GM19043 (cell line): ENCODE measurements around the gene IFI16.

Experiments used
- ATAC-seq: cut with Tn5 transposase; IDR thresholded peaks from one replicate; pipeline ENCODE4 v1.9.1; 2021; ENCODE audit warnings: low read depth; ENCODE audit not compliant: unreplicated experiment

Gene IFI16

DNA sequence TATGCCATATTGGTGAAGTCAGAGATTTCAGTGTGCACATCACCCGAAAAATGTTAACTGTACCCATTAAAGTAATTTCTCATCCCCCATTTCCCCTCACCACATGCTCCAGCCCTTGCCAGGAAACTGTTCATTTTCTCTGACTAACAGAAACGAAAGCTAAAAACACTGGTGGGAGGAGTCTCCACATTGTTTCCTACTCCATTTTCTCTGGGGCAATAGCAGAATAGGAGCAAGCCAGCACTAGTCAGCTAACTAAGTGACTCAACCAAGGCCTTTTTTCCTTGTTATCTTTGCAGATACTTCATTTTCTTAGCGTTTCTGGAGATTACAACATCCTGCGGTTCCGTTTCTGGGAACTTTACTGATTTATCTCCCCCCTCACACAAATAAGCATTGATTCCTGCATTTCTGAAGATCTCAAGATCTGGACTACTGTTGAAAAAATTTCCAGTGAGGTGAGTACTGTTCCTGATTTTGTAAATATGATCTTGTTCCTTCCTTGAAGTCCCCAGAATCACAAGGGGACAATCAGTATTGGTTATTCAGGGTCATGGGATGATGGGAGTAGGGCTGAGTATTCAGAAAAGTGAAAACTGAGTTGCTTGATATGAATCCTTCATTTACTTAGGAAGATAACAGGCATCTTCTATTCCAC, at the start of gene IFI16:
Gene IFI16 (plus strand): TSS at position 204 of the 658 bp plus-strand sequence. CDS start 4,774 bp downstream, outside the sequence.
- ATAC-seq = peak; percentile 57

DNA sequence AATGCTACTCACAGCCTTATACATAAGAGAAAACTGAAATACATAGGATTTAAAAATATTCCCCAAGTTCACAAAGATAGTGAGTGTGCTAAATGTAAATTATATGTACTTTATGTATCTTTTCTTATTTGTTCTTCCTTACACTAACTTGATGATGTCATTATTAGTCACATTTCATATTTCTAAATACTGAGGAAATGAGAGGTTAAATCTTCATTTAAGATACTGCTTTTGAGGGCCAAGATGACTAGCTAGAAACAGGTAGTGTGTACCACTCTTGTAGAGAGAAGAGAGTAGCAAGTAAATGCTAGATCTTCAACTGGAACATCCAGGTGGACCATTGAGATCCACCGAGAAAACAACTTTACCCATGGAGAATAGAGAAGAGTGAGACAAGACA, 48.5 kb upstream of the IFI16 start:
- ATAC-seq = no peak

DNA sequence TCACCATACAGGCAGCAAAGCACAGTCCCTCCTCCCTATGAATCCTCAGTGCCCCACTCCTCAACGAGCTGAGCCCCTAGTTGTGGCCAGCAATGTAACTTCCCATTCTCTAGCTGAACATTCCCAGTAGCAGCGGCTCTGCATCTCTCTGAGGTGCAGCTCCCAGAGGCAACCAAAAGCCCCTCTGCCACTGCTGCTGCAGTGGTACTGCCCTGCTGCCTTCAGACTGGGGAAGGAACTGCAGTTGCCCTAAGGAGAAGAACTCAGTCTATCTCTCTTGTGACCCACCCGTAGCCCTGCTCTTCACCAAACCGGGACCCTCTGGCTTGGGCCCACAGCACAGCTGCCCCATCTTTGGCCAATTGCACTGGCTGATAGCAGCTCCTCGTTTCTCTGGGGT, 46.7 kb upstream of the IFI16 start:
- ATAC-seq = no peak

DNA sequence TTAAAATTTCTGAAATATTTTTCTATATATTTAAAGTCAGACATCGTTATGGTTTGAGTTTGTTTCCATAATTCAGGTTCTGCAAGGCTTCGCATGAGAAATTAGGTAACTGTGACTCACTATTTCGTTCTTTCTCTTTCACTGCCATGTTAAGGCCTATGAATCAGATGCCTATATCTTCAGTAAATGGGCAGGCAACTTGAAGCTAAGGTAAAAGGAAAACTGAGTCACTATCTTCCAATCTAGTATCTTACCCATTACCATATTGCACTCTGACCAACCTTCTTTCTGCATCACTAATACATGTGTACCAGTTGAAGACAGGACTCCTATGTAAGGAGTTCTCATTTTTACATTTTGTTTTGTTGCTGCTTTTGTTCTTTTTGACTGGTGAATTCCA, 40.5 kb upstream of the IFI16 start:
- no peak for ATAC-seq

DNA sequence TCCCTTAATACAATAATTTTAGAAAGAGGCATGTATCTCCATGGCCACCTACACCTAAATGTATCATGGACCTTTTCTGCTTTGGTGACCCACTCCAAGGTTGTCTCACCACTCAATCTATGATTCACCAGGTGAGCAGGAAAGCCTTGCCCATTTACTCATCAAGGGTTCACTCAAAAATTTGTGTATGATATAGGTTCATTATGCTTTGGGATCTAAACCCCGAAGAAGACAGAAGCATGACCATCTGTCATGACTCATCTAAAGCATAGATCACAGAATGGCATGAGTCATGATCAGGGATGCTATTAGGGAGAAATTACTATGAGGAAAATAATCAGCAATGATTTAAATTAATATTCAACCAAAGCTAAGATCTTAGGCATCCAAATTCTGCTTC, 39.9 kb upstream of the IFI16 start:
- ATAC-seq = no peak

DNA sequence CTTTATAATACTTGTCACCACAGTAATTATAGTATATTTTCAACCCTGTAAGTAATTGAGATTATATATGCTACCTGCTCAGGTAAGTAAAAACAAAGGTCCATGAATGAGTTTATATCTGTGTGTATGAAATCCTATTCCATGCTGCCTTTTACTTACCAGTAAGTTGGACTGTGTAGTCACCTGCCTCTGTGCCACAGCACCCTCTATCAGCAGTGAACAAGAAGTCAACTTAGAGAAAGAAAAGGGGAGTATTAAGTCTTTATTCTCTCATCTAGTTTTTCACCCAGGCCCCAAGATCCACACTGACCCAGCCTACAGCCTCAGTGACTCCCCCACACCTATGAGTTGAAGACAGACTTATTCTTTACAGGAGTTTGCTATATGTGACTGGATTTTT, 36.9 kb upstream of the IFI16 start:
- no peak for ATAC-seq

DNA sequence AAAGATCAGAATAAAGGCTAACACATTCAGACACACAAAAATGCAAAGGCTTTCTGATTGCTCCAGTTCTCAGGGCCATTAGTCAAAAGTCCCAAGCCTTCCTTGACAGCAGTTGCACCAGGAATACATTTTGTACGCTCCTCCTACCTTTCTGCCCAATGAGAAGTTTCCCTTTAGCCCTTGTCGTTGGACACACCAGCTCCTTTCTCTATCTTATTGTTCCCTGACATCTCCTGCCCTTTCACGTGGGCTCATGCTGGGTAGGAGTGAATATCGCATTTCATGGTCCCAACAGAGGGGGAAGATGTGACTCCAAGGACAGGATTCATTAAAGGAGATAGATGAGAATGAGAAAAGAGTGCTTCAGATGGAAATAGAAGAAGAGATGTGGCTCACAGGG, 33.5 kb upstream of the IFI16 start:
- ATAC-seq = no peak

DNA sequence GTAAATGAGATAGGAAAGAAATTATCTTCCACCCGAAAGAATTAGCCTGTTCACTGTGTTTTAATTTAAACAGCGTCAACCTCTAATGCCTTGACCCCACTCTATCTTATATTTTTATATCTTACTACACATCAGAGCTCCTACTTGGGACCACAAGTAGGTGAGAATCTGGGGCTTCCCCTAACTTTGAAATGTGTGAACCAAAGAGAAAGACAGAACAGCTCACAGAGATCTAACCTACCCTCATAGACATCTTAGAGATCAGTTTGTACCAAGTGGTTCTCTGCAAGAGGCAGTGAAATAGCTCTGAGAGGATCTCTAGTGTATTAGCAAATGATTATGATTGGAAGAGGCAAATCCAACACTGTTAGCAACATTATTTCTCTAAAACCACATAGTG, 31.0 kb upstream of the IFI16 start:
- ATAC-seq = no peak

DNA sequence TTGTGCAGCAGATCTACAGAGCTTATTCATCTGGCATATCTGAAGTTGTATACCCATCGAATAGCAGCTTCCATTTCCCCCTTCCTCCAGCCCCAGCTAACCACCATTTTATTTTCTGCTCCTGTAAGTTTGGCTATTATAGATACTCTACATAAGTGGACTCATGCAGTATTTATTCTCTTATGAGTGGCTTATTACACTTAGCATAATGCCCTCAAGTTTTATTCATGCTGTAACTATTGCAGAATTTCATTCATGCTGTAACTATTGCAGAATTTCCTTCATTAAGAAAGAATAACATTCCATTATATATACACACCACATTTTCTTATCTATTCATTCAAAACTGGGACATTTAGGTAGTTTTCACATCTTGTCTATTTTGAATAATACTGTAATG, 30.5 kb upstream of the IFI16 start:
- ATAC-seq = no peak

DNA sequence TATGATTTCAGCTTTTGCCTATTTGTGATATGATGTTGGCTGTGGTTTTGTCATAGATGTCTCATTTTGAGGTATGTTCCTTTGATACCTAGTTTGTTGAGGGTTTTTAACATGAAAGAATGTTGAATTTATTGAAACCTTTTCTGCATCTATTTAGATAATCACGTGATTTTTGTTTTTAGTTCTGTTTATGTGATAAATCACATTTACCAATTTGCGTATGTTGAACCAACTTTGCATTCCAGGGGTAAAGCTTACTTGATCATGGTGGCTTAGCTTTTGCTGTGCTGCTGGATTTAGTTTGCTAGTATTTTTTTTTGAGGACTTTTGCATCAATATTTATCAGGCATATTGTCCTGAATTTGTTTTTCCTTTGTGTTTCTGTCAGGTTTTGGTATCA, 26.5 kb upstream of the IFI16 start:
- ATAC-seq = no peak

DNA sequence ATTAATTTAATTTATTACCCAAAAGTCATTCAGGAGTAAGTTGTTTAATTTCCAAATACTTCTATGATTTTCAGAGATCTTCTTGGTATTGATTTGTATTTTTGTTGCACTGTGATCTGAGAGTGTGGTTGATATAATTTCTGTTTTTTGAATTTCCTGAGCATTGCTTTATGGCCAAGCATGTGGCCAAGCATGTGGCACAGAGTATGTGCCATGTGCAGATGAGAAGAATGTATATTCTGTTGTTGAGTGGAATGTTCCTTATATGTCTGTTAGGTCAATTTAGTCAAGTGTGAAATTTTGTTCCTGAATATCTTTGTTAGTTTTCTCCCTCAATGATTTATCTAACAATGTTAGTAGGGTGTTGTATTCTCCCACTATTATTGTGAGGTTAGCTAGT, 25.3 kb upstream of the IFI16 start:
- no peak for ATAC-seq

DNA sequence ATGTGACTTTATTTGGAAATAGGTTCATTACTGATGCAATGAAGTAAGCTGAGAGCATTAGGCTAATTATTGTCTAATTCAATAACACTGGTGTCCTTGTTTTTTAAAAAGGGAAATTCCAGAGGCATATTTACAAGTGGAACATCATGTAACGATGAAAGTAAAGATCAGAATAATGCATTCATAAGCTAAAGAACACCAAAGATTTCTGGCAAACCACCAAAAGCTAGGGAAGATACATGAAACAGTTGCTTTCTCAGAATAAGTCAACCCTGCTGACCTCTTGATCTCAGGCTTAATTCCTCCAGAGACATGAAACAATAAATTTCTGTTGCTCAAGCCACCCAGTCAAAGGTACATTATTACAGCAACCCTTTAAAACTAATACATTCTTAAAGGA, 20.3 kb upstream of the IFI16 start:
- ATAC-seq = no peak

DNA sequence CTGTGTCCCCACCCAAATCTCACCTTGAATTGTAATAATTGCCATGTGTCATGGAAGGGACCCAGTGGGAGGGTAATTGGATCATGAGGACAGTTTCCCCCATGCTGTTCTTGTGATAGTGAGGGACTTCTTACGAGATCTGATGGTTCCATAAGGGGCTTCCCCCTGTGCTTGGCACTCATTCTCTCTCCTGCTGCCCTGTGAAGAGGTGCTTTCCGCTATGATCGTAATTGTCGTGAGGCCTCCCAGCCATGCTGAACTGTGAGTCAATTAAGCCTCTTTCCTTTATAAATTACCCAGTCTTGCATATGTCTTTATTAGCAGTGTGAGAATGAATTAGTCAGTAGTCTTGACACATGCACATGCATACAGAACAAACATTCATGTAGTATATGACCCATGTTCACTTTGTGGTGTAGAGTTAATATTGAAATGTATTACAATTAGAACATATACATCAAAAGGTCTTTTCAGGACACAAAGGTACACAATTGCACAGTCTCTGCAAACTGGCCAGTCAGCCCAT, 16.9 kb upstream of the IFI16 start:
- ATAC-seq = no peak

DNA sequence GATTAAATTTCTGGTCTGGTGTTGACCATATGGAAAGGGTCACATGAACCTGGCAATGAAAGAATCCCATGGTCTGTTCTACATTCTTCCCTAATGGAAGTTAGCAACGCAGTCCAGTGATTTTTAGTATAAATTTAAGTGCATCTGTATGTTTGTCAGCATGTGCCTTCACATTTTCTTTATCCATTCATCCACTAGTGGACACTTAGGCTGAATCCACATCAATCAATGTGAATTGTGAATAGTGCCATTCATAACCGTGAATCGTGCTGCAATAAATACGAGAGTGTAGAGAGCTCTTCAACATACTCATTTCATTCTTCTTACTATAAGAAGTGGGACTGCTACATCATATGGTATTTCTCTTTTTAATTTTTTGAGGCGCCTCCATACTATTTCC, 12.7 kb upstream of the IFI16 start:
- no peak for ATAC-seq

DNA sequence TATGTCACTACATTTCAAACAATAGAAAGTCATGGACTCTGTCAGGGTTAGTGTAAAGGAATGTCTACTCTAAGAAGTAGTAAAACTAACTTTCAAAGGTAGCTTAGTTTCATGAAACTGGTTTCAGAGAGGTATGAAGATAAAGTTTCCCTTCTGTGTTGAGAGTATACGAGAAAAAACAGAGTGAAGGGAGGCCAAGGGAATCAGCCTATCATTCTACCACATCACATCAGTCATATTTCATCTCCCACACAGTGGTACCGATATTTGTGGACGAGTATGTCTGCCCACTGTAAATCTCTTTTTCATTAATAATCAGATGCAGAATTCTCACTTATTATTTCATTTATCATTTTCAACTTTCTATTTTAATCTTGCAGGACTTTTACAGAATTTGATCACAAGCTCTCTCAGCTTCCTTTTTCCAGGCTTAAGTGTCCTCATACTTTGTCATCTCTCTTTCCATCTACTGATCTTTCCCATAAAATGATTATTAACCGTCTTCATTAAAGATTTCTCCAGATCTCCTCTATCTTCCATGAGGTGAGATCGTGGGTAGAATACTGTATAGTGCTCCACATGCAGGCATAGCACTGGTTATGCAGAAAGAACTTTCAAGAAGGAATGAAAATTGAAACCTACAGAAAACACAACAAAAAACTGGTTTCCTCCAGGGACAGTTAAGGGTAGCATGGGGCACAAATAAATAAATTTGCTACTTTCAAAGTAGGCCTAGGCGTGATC, 11.5 kb upstream of the IFI16 start:
- peak; percentile 28 for ATAC-seq

DNA sequence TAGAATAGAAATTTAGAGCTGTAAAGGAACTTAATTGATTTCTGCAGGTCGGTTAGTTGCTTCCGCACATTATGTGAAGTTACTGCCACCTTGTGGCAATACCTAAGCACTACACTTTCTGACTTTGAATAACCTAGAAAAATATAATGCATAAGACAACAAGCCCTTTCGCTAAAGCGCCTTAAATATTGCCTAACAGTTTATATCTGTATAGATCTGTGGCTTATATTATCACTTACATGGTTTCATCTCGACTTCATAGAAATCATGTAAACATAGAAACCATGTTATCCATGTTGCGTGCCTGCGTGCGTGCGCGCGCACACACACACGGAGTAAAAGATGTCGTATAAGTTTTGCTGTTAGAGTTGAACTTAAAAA, 10.9 kb upstream of the IFI16 start:
- peak; percentile 52 for ATAC-seq

DNA sequence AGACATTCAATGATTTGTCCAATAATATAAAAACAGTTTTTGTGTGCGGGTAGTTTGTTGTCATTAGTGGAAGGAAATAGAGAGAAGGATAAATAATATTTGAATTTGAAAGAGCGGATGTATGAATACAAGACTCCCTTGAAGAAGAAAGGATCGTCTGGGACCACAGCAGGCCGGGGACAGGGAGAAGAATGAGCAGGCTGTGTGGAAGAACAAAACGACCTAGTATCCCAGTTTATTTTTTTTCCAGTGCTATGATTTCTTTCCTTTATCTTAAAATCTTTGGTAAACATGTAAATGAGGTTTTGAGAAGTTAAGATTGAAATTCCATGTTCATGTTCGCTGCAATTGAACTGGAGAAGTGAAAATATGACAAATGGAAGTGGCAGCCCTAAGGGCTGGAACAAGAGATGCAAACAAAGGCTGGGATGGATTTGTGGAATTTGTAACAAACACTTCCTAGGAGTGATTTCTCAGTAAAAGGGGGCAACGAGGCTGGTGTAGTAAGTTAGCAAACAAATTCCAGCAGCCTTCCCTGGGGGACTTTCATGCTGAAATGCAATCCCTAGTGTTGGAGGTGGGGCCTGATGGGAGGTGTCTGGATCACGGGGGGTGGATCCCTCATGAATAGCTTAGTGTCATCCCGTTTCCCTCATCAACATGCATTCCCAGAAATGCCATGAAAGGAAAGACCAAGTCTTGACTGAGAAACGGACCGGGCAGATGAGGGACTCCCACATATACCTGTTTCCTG, 10.2 kb upstream of the IFI16 start:
- no peak for ATAC-seq

DNA sequence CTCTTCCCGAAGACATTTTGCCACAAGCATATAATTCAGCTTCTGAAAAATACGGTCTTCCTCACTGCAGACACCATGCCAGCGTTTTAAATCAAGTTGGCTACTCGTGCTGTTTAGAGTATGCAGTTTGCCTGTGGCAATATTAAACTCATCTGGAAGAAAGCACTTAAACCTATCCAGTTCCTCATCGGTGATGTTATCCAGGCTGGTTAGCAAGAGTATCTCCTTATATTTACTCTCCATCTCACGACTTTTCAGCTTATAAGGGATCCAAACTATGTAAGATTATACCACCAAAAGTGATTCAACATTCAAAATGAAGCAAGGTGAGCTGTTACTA, 9.7 kb upstream of the IFI16 start:
- no peak for ATAC-seq

DNA sequence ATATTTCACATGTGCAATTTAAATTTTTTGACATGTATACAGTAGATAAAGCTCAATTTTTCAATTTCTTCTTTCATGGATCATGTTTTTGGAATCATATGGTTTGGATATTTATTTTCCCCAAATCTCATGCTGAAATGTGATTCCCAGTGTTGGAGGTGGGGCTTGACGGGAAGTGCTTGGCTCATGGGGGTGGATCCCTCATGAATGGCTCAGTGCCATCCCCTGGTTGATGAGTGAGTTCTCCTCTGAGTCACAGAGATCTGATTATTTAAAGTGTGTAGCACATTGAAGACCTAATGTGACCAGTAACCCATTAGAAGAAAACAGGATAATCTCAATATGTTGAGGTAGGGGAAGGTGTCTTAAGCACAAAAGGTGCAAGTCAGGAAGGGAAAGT, 9.1 kb upstream of the IFI16 start:
- no peak for ATAC-seq

DNA sequence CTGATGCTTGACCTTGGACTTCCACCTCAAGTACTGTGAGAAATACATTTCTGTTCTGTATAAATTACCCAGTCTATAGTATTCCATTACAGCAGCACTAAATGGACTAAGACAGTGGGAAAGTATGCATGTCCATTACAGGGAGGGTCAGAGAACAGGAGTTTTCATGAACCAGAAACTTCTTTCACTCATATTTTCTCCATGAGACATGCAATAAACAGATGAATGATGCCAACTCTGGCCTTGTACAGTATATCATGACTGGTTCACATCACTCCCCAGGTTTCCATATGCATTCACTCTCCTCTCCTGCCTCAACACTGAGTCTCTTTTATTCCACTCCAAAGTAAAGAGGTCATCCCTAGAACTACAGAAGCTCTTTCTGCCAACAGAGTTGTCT, 4.5 kb upstream of the IFI16 start:
- no peak for ATAC-seq

DNA sequence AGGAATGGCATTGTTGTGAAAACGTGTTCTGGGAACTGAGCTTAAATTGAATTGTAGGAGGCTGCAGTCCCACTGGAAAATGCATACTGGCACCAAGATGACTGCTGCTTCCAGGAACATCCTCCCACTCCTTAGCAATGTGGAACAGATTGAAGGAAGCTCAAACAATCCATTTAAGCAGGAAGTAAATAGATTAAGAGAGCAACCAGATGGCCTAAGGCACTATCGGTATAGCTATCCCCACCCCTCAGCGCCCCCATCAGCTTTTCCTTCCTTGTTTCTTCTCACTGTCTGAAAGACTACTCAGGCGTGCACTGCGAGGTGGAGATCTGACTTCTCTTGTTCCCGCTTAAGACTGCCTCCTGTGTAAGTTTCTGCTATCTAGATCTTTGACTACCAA, 4.0 kb upstream of the IFI16 start:
- ATAC-seq = no peak
